NT2/D1 (cell line): ENCODE data around the gene HLA-F.

Experiments used
- DNase-seq: peaks from one replicate; pipeline ENCODE4 v3.0.0-alpha.2; 2011; ENCODE audit warnings: low read depth, low spot score
- H3K27me3 ChIP-seq: 2 replicates; pipeline ENCODE4 v1.6.0; 2011; ENCODE audit warnings: mild to moderate bottlenecking; ENCODE audit not compliant: insufficient read length, insufficient read depth
- H3K36me3 ChIP-seq: 2 replicates; pipeline ENCODE4 v1.6.1; 2011; ENCODE audit warnings: mild to moderate bottlenecking, low read length, mixed read lengths; ENCODE audit not compliant: insufficient read depth, insufficient read length
- H3K4me1 ChIP-seq: 2 replicates; pipeline ENCODE4 v1.5.1; 2011; ENCODE audit not compliant: insufficient read depth, insufficient read length
- H3K4me3 ChIP-seq: 2 replicates; pipeline ENCODE4 v1.5.1; 2011; ENCODE audit warnings: low read depth; ENCODE audit not compliant: insufficient read length
- H3K9ac ChIP-seq: 2 replicates; pipeline ENCODE4 v1.6.0; 2011; ENCODE audit warnings: low read depth; ENCODE audit not compliant: insufficient read length
- H3K9me3 ChIP-seq: 2 replicates; pipeline ENCODE4 v1.5.1; 2011; ENCODE audit warnings: mild to moderate bottlenecking, low read length; ENCODE audit not compliant: insufficient read depth
- SUZ12 ChIP-seq: IDR thresholded peaks from 2 replicates; pipeline ENCODE4 v1.6.1; 2011; ENCODE audit not compliant: insufficient read length, insufficient read depth; ENCODE audit errors: extremely low read depth
- YY1 ChIP-seq: IDR thresholded peaks from 2 replicates; pipeline ENCODE4 v1.6.1; 2011; ENCODE audit not compliant: insufficient read length, insufficient read depth
- ZNF274 ChIP-seq: IDR thresholded peaks from 2 replicates; pipeline ENCODE4 v1.6.1; 2011; ENCODE audit warnings: mild to moderate bottlenecking, low read depth, low read length

The HLA-F gene

DNA sequence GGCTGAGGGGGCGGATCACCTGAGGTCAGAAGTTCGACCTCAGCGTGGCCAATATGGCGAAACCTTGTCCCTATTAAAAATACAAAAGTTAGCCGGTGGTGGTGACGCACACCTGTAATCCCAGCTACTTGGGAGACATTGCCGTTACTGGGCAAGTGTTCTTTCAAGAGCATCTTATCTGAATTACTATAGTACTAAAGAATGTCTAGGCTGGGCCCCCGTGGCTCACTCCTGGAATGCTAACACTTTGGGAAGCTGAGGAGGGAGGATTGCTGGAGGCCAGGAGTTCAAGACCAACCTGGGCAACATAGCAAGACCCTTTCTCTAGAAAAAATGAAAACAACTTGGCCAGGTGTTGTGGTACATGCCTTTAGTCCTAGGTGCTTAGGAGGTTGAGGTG, 41.4 kb upstream of the HLA-F start:
- Histone ChIP-seq H3K36me3 (no peaks in the 10 kb centered on the region), H3K4me1 (peaks cover 2% of the 10 kb centered on the region), H3K4me3 (no peak overlapping the region), H3K27me3 (no peaks in the 10 kb centered on the region), H3K9ac (no peak overlapping the region), H3K9me3 (no peaks in the 10 kb centered on the region; the same call in 1 of the 2 replicates)
- TF ChIP-seq SUZ12 (no peak), YY1 (no peak), ZNF274 (no peak)
- DNase-seq = no peak

DNA sequence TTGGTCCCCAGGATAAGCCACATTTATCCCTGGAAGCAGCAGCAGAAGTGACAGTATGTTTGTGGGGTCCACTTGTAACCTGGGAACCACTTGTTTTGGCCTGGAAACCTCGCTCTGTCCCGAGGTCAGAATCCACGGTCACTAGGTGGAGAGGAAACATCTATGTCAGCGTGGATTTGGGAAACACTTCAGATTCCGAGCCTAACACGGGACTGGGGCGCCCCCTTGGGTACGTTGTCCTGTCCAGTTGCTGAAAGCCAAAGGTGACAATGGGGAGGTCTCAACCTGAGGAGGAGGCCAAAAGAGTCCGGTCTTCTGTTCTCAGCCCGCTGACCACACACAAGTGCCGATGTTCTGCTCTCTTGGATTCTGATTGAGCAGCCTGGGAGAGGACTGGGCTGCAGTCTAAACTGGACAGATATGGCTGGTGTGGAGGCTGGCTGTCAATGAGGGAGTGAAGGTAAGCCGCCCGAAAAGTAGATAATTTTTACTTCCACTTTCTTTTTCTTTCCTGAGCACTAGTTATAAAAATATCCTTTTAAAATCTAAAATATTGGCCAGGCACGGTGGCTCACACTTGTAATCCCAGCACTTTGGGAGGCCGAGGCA, 37.4 kb upstream of the HLA-F start:
- no peaks in the 10 kb centered on the region for H3K4me1 ChIP-seq
- TF ChIP-seq ZNF274 (no peak), SUZ12 (no peak), YY1 (no peak)
- H3K4me3 ChIP-seq = no peak overlapping the region
- no peak overlapping the region for H3K9ac ChIP-seq
- DNase-seq = no peak
- H3K36me3 ChIP-seq = no peaks in the 10 kb centered on the region
- H3K9me3 ChIP-seq = no peaks in the 10 kb centered on the region; the same call in 1 of the 2 replicates
- H3K27me3 ChIP-seq = no peaks in the 10 kb centered on the region

DNA sequence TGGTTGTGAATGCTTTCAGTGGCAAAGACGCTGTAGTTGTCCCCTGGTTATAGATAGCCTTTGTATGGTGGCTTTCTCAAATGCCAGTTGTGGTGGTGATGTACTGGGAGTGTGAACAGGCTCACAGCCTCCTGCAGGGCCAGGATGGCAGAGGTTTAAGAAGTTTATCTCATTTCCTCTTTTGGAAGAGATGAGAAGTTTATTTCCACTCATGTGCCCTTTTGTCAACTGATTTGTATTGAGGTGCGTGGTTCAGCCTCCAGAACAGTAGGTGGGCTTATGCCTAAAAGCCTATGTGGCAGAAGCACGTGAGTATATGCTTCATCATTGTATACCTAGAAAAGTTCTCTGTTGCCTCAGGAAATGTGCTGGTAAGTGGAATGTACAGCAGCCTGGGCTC, 28.6 kb upstream of the HLA-F start:
- Histone ChIP-seq H3K27me3 (no peaks in the 10 kb centered on the region), H3K4me1 (peaks cover 2% of the 10 kb centered on the region), H3K36me3 (no peaks in the 10 kb centered on the region), H3K9ac (no peak overlapping the region), H3K4me3 (no peak overlapping the region), H3K9me3 (no peaks in the 10 kb centered on the region)
- DNase-seq = no peak
- TF ChIP-seq YY1 (no peak), SUZ12 (no peak), ZNF274 (no peak)

DNA sequence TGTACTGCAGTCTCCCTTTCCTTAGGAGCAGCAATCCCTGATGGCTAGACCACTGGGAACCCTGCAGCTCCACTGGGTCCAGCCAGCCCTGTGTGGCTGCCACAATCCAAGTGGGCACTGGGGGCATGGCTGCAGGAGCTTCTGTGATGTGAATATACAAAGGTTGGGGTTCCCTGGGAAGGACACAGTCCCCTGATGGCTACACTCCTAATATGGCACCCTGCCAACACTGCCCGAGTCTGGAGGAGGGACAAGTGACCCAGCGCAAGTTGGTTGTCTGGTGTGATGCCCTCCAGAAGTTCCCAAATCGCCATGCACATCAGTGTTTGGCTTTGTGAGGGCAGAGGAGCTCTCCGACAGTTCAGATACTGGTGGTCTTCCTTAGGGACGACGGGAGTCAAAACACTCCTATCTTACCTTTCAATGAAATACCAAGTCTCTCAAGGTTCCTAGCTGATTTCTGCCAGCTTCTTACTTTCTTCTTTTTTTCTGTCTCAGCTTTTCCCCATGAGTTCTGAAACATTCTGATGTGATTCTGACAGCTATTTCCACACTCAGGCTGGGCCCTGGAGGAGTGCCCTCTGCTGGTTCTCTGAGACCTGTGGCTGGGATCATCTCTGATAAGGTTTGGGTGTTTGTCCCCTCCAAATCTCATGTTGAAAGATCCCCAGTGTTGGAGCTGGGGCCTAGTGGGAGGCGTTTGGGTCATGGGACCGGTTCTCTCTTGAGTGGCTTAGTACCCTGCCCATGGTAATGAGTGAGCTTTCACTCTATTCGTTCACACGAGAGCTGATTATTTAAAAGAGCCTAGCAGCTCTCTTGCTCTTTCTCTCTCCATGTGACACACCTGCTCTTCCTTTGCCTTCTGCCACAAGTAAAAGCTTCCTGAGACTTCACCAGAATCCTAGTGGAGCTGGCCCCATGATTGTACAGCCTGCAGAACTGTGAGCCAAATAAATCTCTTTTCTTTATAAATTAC, 26.8 kb upstream of the HLA-F start:
- H3K4me1 ChIP-seq = peaks cover 2% of the 10 kb centered on the region
- H3K9ac ChIP-seq = no peak overlapping the region
- no peak overlapping the region for H3K4me3 ChIP-seq
- TF ChIP-seq ZNF274 = no peak
- TF ChIP-seq YY1 = no peak
- no peak for TF ChIP-seq SUZ12
- H3K36me3 ChIP-seq = no peaks in the 10 kb centered on the region
- H3K27me3 ChIP-seq = no peaks in the 10 kb centered on the region
- no peaks in the 10 kb centered on the region for H3K9me3 ChIP-seq
- no peak for DNase-seq

DNA sequence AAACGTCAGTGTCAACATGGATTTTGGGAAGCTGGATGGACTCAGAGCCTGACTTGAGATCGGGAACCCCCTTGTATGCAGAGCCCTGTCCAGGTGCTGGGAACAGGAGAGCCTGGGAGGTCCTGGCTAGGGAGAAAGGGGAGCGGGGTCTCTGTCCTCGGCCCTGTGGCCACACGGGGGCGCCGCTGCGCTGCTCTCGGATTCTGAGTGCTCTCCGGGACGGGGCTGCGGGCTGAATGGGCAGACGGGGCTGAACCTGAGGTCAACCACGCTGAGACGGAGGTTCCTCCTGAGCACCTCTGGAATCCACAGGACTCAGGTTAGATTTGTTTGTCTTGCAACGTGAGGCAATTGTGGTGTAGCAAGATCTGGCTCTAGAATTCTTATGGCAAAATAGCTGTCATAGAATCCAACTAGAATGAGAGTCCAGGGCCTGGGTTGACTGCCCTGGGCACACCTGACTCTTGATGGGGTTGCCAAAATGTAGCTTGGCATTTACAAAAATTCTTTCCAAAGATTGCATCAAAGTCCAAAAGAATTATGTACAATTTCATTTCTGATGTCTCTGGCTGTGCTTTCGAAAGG, 20.6 kb upstream of the HLA-F start:
- H3K4me1 ChIP-seq = no peaks in the 10 kb centered on the region
- H3K9me3 ChIP-seq = no peaks in the 10 kb centered on the region
- no peaks in the 10 kb centered on the region for H3K36me3 ChIP-seq
- no peak for DNase-seq
- H3K9ac ChIP-seq = no peak overlapping the region
- TF ChIP-seq YY1 = no peak
- H3K27me3 ChIP-seq = no peaks in the 10 kb centered on the region
- no peak overlapping the region for H3K4me3 ChIP-seq

DNA sequence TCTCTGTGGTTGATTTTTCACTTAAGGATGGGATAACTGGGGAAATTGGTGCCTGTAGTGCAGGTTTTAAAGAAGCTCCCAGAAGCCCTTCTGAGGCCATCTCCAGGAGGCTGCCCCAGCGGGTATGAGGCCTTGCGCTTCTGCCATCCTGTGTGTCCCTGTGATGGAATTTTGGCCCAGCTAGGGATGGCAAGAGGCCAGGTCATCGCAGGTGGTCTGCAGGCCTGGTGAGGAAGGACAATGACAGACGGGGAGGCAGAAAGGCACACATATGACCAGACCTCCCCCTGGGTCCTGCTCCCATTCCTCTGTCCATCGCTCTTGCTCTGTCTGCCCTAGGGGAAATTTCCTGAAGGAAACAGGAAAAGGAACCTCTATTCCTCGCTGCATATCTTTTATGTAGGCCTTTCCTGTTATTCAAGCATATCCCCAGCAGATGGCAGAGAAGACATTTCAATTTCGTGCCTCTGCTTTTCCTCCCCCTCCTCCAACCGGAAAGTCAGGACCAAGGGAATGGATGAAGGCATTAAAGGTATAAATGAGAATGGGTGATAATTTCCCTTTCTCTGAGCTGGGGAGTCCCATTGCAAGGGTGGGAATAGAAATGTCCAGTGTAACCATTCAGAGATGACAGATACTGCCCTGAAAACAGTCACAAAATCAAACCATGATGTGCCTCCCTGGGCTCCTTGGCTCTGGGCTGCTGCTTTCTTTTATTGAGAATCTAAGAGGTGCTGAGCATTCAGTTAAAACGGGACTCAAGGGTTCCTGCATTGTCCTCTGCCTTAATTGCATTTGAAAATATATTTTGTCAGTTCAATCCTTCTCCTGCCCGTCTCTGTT, 17.6 kb upstream of the HLA-F start:
- H3K27me3 ChIP-seq = no peaks in the 10 kb centered on the region
- no peak for DNase-seq

More for the DNA sequence above, 17.6 kb upstream of the HLA-F start:
- Histone ChIP-seq H3K36me3 (no peaks in the 10 kb centered on the region), H3K4me1 (no peaks in the 10 kb centered on the region), H3K4me3 (no peak overlapping the region), H3K9me3 (no peaks in the 10 kb centered on the region), H3K9ac (no peak overlapping the region)
- no peak for TF ChIP-seq SUZ12
- TF ChIP-seq ZNF274 = no peak
- no peak for TF ChIP-seq YY1
